Esophagus muscularis mucosa (tissue), 3 donors: ENCODE data around the gene GATA1.

Experiments used
- POLR2A ChIP-seq: fragments of 450-650 bp; IDR thresholded peaks from one replicate; pipeline ENCODE4 v1.6.1; 2017; ENCODE audit warnings: antibody characterized with exemption, moderate library complexity, mild to moderate bottlenecking, low read depth
- TF ChIP-seq, protein P1 (sequence below), 3 experiments: fragments of 200-600 bp in 2 of 3; fragments of 450-650 bp in 1 of 3; sonication (generic) in 2 of 3; IDR thresholded peaks; one replicate each; pipeline ENCODE4 v1.5.1; 2017 to 2019; ENCODE audit warnings: antibody characterized with exemption in 3 of 3, mild to moderate bottlenecking in 2 of 3, moderate library complexity in 1 of 3

GRCh38 chrX:48826135-48826875 lies 39.9 kb downstream of the GATA1 start, which contains the start of gene ERAS:
- TF ChIP-seq, protein P1, sequence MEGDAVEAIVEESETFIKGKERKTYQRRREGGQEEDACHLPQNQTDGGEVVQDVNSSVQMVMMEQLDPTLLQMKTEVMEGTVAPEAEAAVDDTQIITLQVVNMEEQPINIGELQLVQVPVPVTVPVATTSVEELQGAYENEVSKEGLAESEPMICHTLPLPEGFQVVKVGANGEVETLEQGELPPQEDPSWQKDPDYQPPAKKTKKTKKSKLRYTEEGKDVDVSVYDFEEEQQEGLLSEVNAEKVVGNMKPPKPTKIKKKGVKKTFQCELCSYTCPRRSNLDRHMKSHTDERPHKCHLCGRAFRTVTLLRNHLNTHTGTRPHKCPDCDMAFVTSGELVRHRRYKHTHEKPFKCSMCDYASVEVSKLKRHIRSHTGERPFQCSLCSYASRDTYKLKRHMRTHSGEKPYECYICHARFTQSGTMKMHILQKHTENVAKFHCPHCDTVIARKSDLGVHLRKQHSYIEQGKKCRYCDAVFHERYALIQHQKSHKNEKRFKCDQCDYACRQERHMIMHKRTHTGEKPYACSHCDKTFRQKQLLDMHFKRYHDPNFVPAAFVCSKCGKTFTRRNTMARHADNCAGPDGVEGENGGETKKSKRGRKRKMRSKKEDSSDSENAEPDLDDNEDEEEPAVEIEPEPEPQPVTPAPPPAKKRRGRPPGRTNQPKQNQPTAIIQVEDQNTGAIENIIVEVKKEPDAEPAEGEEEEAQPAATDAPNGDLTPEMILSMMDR (IDR thresholded peaks at IDR 0.05) = no peak
- TF ChIP-seq POLR2A = no peak
